ENCODE data around the gene KRT82.

GRCh38 chr12:52370926-52371608 is 35.1 kb downstream of the KRT82 start:
- TF ChIP-seq, protein P1, sequence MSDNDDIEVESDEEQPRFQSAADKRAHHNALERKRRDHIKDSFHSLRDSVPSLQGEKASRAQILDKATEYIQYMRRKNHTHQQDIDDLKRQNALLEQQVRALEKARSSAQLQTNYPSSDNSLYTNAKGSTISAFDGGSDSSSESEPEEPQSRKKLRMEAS (IDR thresholded peaks at IDR 0.05): no peak
- TF ChIP-seq ZC3H11A (IDR thresholded peaks at IDR 0.05): no peak
- TF ChIP-seq EP300 (IDR thresholded peaks at IDR 0.05): no peak
- TF ChIP-seq, protein P2, sequence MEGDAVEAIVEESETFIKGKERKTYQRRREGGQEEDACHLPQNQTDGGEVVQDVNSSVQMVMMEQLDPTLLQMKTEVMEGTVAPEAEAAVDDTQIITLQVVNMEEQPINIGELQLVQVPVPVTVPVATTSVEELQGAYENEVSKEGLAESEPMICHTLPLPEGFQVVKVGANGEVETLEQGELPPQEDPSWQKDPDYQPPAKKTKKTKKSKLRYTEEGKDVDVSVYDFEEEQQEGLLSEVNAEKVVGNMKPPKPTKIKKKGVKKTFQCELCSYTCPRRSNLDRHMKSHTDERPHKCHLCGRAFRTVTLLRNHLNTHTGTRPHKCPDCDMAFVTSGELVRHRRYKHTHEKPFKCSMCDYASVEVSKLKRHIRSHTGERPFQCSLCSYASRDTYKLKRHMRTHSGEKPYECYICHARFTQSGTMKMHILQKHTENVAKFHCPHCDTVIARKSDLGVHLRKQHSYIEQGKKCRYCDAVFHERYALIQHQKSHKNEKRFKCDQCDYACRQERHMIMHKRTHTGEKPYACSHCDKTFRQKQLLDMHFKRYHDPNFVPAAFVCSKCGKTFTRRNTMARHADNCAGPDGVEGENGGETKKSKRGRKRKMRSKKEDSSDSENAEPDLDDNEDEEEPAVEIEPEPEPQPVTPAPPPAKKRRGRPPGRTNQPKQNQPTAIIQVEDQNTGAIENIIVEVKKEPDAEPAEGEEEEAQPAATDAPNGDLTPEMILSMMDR (IDR thresholded peaks at IDR 0.05): no peak
- TF ChIP-seq SREBF2 (IDR thresholded peaks at IDR 0.05): no peak
- TF ChIP-seq RAD21 (conservative IDR thresholded peaks at IDR 0.05 in 1 of 2, IDR thresholded peaks at IDR 0.05 in 1 of 2): no peak
- no peak for TF ChIP-seq POLR2A (IDR thresholded peaks at IDR 0.05; ENCODE audit: low read length)
- TF ChIP-seq CEBPB (IDR thresholded peaks at IDR 0.05): no peak
- TF ChIP-seq RCOR1 (IDR thresholded peaks at IDR 0.05; ENCODE audit: low read depth, low read length): no peak
- TF ChIP-seq POLR2AphosphoS2 (conservative IDR thresholded peaks at IDR 0.05; ENCODE audit: low read length): no peak
- TF ChIP-seq EHMT2 (IDR thresholded peaks at IDR 0.05; ENCODE audit: low read depth): no peak
- TF ChIP-seq, protein P3, sequence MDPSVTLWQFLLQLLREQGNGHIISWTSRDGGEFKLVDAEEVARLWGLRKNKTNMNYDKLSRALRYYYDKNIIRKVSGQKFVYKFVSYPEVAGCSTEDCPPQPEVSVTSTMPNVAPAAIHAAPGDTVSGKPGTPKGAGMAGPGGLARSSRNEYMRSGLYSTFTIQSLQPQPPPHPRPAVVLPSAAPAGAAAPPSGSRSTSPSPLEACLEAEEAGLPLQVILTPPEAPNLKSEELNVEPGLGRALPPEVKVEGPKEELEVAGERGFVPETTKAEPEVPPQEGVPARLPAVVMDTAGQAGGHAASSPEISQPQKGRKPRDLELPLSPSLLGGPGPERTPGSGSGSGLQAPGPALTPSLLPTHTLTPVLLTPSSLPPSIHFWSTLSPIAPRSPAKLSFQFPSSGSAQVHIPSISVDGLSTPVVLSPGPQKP (IDR thresholded peaks at IDR 0.05; ENCODE audit: low read depth, low read length): no peak
- no peak for TF ChIP-seq ESRRA (IDR thresholded peaks at IDR 0.05; ENCODE audit: borderline replicate concordance, low read length)
- TF ChIP-seq FOSL2 (IDR thresholded peaks at IDR 0.05): no peak
- no peak for TF ChIP-seq FOSL2 (CRISPR knock-in tag; IDR thresholded peaks at IDR 0.05)
